Activated T-cell treated with anti-CD3 and anti-CD28 coated beads, Interleukin-2, amount 50 U/mL, for 4 hours (primary cell): ENCODE results near the gene TTC27. TPM values are rescaled to one million over a fixed set of nuclear protein-coding genes. Genes with fewer than 3 reads are reported as not detected.
"Not testable (repeated sequence)": the region's sequence is repeated elsewhere in the genome, so short reads cannot be mapped to it uniquely, and the experiment has no call there.

Experiments used
- ATAC-seq, 2 donors: fragments of 200-7000 bp; cut with Tn5 transposase; one replicate each; pipeline ENCODE4 v1.10.0; 2021
- DNase-seq: peaks from one replicate; pipeline ENCODE4 v3.0.0-alpha.2; 2020
- H3K27me3 Mint-ChIP-seq: one replicate; pipeline ENCODE4 v1.8.0; 2021; ENCODE audit warnings: low read depth, mixed read lengths
- H3K36me3 Mint-ChIP-seq: one replicate; pipeline ENCODE4 v1.8.0; 2022; ENCODE audit warnings: mixed read lengths; ENCODE audit not compliant: insufficient read depth
- H3K4me1 Mint-ChIP-seq: one replicate; pipeline ENCODE4 v1.8.0; 2021; ENCODE audit warnings: low read depth, mixed read lengths
- H3K4me3 Mint-ChIP-seq: one replicate; pipeline ENCODE4 v1.8.0; 2021; ENCODE audit warnings: mild to moderate bottlenecking, moderate library complexity, mixed read lengths
- H3K9me3 Mint-ChIP-seq: one replicate; pipeline ENCODE4 v1.8.0; 2021; ENCODE audit warnings: mixed read lengths
- total RNA-seq, 3 donors: library from RNA; stranded (reverse); gene quantifications; one replicate each; pipeline ENCODE4 v1.2.1, GENCODE V29; 2021

The TTC27 gene
- total RNA-seq, 3 donors from 2014 or later: 45.1 to 54.7 (median 53.4) TPM

- H3K27me3 Mint-ChIP-seq: peaks cover 6% of the 10 kb centered on the region
- peak in 1 of 2 donors; percentile 69 for ATAC-seq
These were observed 234.6 kb downstream of the TTC27 start for GRCh38 chr2:32862269-32863055.

DNA sequence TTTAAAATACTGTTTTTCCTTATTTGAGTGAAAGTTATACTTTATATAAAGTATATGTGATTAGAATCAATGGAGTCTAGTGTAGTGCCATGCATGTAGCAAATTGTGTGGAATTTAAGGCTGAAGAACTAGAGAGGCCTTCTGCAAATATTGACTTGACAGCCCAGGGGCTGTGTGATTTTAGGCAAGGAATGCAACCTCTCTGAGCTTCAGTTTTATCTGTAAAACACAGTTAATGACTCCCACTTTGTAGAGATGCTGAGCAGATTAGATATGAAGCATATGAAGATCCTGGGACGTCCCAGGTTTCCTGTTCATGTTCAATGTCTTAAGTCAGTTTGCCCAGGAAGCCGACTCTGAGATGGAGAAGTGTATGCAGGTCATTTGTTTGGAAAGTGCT is 235.5 kb downstream of the TTC27 start:
- no peaks in the 10 kb centered on the region for H3K9me3 Mint-ChIP-seq
- ATAC-seq: no peak

More at GRCh38 chr2:32862269-32863055, 234.6 kb downstream of the TTC27 start:
- no peaks in the 10 kb centered on the region for H3K9me3 Mint-ChIP-seq
- H3K36me3 Mint-ChIP-seq: no peaks in the 10 kb centered on the region
- no peaks in the 10 kb centered on the region for H3K4me1 Mint-ChIP-seq
- no peak for DNase-seq
- H3K4me3 Mint-ChIP-seq: no peak overlapping the region

DNA sequence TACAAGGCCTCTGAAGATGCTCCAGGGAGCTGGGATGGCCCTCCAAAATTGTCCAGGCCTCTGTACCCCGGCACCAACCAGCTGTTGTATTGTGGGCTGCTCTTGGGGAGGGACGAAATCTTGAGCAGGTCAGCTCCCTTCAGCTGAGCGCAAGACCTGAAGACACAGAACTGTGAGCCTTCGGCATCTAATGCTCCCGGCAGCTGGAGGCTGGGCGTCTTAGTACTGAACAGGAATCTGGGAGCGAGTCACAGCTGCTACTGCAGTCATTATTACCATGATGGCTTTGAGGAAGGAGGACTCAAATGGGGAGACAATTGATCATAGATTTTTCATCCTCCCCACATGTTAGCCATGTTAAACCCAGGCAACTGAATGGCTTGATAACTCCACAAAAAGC is 236.0 kb downstream of the TTC27 start:
- Mint-ChIP-seq H3K4me1 (no peaks in the 10 kb centered on the region), H3K4me3 (no peak overlapping the region), H3K36me3 (no peaks in the 10 kb centered on the region), H3K9me3 (no peaks in the 10 kb centered on the region), H3K27me3 (peaks cover 6% of the 10 kb centered on the region)
- no peak for ATAC-seq
- no peak for DNase-seq

More for the DNA sequence above, 235.5 kb downstream of the TTC27 start:
- Mint-ChIP-seq H3K4me1 (no peaks in the 10 kb centered on the region), H3K36me3 (no peaks in the 10 kb centered on the region), H3K4me3 (no peak overlapping the region), H3K27me3 (peaks cover 6% of the 10 kb centered on the region)
- DNase-seq: no peak

- H3K4me3 Mint-ChIP-seq: no peak overlapping the region
- DNase-seq (no peak), ATAC-seq (no peak)
- no peaks in the 10 kb centered on the region for H3K9me3 Mint-ChIP-seq
- no peaks in the 10 kb centered on the region for H3K4me1 Mint-ChIP-seq
- peaks cover 6% of the 10 kb centered on the region for H3K27me3 Mint-ChIP-seq
- no peaks in the 10 kb centered on the region for H3K36me3 Mint-ChIP-seq
These were observed 236.7 kb downstream of the TTC27 start for GRCh38 chr2:32864334-32865111.

DNA sequence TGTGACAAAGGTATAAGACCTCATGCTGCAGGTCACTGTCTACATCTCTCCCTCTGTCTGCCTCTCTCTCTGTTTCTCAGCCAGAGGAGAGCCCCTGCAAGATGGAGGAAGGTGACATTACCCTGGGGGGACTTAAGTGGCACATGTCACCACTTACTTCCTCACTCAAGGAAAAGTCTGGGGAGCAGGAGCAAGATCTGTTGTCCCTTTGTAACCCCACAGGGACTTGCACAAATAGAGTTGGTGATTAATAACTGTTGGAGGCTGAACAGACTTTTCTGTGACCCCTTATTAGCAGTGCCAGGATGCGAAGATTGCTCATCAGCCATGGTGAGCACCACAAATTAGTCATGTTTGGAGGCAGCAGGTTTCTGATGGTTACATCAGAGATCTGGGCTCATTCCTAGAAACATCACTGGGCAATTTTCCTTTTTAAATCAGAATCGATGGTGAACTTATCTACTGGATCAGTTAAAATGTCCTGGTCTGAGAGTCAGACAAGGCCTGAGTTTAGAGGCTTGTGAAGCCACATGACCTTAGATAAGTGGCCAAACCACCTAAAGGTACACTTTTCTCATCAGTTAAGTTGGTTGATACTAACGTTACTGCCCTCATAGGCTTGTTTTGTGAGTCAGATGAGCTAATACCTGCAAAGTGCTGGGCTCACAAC is 237.7 kb downstream of the TTC27 start:
- peak; percentile 23 to 62 for ATAC-seq

GRCh38 chr2:32866462-32866861 is 238.6 kb downstream of the TTC27 start:
- not testable (repeated sequence) for H3K4me3 Mint-ChIP-seq, H3K4me1 Mint-ChIP-seq, H3K9me3 Mint-ChIP-seq, ATAC-seq, H3K27me3 Mint-ChIP-seq, H3K36me3 Mint-ChIP-seq, DNase-seq

More for the DNA sequence above, 237.7 kb downstream of the TTC27 start:
- Mint-ChIP-seq H3K27me3 (peaks cover 6% of the 10 kb centered on the region), H3K4me1 (no peaks in the 10 kb centered on the region), H3K9me3 (no peaks in the 10 kb centered on the region), H3K4me3 (no peak overlapping the region), H3K36me3 (no peaks in the 10 kb centered on the region)
- DNase-seq: no peak
